DMS114 treated with DMSO at 0.1 percent for 48 hours (cell line): Measurements from ENCODE around the gene MMUT.
"Not testable (repeated sequence)": the region's sequence is repeated elsewhere in the genome, so short reads cannot be mapped to it uniquely, and the experiment has no call there.

Experiments
- DNase-seq: peaks from one replicate; lab custom pipeline; 2025; ENCODE audit not compliant: unreplicated experiment; lab: John Stamatoyannopoulos, UW

MMUT gene

GRCh38 chr6:49423817-49424216 lies 39.2 kb downstream of the MMUT start:
- no peak for DNase-seq

GRCh38 chr6:49416195-49416594 lies 46.9 kb downstream of the MMUT start:
- no peak for DNase-seq

- no peak for DNase-seq
These were observed 47.7 kb downstream of the MMUT start for GRCh38 chr6:49415358-49415757.

- DNase-seq, result no peak
These were observed 52.5 kb downstream of the MMUT start for GRCh38 chr6:49410564-49410963.

GRCh38 chr6:49409951-49410542 lies 53.0 kb downstream of the MMUT start:
- peak; percentile 69 for DNase-seq

GRCh38 chr6:49406250-49406970 lies 56.6 kb downstream of the MMUT start:
- no peak for DNase-seq

- no peak for DNase-seq
These were observed 62.0 kb downstream of the MMUT start for GRCh38 chr6:49401063-49401462.

GRCh38 chr6:49386667-49387508 lies 76.2 kb downstream of the MMUT start:
- DNase-seq, result not testable (repeated sequence)

GRCh38 chr6:49384904-49385303 lies 78.1 kb downstream of the MMUT start:
- no peak for DNase-seq
